HG03469 (cell line): ENCODE data around the gene TMEM178A.
"Not testable (repeated sequence)": the region's sequence is repeated elsewhere in the genome, so short reads cannot be mapped to it uniquely, and the experiment has no call there.

Source experiments
- ATAC-seq: cut with Tn5 transposase; IDR thresholded peaks from one replicate; pipeline ENCODE4 v1.9.1; 2021; ENCODE audit warnings: mild to moderate bottlenecking, moderate library complexity, moderate number of reproducible peaks; ENCODE audit not compliant: unreplicated experiment

Gene TMEM178A

DNA sequence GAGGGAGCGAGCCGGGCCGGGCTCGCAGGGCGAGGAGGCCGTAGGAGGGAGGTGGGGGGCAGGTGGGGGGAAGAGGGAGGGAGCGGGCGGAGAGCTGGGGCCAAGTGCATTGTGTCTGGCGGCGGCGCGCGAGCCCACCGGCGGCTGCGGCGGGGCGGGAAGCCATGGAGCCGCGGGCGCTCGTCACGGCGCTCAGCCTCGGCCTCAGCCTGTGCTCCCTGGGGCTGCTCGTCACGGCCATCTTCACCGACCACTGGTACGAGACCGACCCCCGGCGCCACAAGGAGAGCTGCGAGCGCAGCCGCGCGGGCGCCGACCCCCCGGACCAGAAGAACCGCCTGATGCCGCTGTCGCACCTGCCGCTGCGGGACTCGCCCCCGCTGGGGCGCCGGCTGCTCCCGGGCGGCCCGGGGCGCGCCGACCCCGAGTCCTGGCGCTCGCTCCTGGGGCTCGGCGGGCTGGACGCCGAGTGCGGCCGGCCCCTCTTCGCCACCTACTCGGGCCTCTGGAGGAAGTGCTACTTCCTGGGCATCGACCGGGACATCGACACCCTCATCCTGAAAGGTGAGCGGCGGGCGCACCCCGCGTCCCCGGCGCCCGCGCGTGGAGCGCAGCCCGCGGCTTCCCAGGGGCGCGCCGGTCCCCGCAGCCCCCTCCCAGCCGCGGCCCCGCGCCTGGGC lies at the start of gene TMEM178A:
Gene TMEM178A (plus strand): TSS at position 107 of the 680 bp plus-strand sequence. CDS start 58 bp downstream, at position 165.
- no peak for ATAC-seq

DNA sequence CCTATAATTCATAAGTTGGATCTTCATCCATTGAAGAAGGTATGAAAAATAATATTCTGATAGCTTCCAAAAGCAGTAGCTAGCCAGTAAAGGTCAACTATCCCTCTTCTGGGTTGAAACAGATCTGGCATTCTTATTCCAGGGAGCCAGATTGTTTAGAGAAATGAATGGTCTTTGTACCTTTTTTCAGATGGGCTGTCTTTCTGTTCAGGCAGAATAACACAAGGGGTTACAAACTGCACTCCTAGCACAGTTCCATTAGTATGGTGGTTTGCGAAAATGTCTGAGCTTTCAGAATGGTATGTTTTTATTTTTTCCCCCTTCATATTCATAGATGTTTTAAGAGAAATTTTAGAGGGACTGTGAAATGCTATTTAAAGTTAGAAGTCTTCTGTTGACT lies 47.5 kb upstream of the TMEM178A start:
- ATAC-seq = no peak

DNA sequence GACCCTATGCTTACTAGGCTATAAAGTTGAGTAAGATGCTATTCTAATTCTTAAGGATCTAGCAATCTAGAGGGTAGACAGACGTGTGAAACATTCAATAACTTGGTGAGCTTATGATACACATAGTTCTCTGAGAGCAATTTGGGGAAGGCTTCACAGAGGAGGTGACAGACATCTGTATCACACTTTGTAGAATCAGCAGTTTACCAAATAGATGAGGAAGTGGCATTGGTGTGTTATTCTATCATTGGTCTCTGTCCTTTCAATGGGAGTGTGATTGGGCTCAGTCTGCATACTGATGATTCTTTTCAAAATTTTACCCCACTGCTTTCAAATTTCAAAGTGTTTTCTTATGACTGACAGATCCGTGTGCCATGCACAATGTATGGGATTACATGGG lies 47.0 kb upstream of the TMEM178A start:
- ATAC-seq = no peak

DNA sequence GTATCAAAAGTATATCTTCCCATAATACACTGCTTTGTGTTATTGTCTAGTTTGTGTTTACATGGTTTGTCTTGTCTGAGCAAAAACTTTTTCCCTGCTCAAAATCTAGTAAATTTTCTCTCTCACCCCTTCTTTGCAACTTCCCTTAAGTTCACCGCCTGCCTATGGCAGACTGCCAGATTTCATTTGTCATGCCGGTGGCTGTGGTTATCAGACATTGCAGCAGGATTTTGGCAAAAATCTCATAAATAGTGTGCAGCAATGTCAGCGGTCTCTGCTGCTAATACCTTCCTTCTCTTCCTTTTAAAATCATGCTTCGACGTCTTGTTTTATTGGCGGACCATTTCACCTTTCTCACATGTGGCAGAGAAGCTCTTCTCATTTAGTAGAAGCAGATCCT lies 45.6 kb upstream of the TMEM178A start:
- ATAC-seq = no peak

DNA sequence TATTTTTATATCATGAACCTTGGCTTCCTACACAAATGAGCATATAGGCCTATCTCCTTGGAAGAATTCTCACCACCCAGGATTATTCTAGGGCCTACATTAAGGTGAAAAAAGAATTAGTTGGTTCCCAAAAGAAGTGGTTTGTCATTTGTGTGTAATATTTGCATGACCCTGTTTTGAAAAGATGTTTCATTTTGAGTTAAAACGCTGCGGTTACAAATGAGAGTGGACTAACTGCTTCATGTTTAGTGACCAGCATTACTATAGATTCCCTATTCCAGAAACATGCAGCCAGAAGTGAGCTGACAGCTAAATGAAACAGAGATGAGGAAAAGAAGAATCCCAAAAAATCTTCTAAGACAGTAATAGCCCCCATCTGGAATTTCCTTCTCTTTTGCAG lies 44.1 kb upstream of the TMEM178A start:
- ATAC-seq = no peak

DNA sequence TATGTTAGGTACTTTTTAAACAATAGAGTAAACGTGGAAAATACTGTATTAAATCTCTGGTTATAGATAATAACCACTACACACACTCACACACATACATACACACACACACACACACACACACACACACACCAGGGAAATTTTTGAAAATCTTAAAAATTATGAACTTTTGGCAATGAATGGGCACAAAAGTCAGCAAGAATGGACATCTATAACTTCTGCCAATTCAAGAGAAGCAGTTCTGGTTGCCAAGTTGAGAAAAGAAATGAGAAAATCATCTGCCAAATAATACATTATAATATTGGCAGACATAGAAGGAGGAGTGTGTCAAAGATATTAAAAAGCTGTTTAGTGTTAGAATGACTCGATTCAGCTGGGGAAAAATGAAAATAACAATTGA lies 42.9 kb upstream of the TMEM178A start:
- no peak for ATAC-seq

DNA sequence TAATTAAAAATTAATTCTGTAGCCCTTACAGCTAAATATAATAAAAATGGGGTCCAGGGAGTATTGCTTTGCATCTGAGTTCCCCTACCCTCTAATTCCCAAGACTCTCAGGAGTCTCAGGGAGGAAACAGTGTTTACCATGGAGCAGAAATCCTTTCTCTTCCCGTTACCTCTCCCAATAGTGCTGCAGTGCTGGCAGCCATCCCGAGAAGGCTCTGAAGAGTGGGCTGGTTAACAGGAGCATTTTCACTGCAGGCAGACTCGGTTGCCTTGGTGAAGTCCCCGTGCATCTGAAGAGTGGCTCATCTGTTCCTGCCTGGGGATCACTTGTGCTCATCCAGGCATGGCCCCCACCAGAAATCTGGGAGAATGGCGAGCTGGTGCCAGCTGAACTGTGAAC lies 41.8 kb upstream of the TMEM178A start:
- ATAC-seq = no peak

DNA sequence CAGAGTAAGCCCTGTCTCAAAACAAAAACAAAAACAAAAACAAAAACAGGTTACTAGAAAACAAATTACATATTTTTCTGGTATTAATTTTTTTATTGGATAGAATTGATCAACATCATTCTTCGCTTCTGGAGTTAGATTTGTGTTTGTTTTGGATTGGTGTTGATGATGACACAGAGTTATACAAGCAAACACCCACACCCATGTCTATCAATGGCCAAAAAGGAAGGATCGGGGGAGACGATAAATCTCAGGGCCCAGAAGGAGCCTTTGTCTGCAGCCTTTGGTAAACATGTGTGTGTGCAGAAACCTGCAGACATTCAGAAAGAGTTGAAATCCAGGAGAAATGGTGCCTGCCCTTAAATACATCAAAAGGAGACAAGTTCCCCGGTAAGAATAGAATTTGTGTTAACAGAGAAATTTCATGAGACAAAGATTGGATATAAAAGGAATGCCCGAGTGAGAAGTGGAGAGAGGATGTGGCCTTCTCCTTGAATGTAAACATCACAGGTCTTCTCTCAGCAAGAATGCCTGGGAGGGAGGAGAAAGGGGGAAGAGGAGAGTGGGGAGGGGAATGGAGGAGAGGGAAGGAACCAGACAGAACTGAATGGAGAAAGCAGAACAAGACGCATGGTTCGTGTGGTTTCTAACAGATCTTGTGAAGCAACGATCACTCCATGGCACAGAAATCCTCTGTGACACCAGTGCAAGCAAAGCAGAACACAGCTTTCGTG lies 40.4 kb upstream of the TMEM178A start:
- ATAC-seq = no peak

DNA sequence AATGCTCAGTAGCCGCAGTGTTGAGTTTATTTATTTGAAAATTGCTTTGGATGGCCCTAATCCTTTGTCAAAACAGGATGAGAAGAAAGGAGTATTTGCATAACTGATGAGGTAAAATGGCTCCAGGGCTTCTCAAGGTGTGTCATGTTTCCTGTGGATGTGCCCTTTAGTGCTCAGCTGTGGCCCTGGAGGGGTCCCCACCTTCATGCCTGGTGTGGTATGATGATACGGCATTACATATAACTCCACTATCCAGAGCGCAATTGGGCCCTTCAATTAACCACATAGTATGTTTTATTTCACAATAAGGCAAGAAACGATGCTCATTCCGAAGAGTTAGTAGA lies 39.8 kb upstream of the TMEM178A start:
- no peak for ATAC-seq

DNA sequence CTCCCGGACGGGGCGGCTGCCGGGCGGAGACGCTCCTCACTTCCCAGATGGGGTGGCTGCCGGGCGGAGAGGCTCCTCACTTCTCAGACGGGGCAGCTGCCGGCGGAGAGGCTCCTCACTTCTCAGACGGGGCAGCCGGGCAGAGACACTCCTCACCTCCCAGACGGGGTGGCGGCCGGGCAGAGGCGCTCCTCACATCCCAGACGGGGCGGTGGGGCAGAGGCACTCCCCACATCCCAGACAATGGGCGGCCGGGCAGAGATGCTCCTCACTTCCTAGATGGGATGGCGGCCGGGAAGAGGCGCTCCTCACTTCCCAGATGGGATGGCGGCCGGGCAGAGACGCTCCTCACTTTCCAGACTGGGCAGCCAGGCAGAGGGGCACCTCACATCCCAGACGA lies 37.4 kb upstream of the TMEM178A start:
- not testable (repeated sequence) for ATAC-seq

DNA sequence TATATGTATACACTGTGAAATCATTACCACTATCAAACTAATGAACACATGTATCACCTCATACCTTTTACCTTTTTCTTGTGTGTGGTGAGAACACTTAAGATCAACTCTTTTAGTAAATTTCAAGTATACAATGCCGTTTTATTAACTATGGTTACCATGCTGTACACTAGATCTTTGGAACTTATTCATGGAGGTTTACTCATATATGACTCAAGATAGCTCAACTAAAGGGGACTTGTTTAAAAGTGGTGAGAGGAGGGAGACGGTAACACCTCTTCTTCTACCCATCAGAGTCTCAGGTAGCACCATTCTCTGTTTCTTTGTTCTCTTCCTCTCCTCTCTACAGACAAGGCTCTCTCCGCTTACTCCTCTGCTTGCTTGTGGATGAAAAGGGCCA lies 36.1 kb upstream of the TMEM178A start:
- no peak for ATAC-seq

DNA sequence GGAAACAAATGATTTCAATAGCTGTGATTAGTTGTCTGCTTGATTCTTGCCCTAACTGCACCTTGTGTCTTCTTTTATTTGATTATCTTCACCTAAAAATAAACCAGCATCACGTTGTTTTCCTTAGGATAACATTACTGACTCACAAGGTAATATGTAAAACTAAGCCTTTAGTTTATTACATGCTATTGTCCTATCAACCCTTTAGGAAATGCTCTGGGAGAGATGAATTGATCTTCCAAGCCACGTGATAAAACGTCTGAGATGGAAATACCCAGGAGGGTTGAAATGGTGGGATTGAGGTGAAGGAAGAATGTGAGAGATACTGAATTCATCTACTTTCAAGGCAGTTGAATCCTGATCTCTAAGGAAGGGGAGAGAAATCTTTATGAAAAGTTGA lies 34.5 kb upstream of the TMEM178A start:
- no peak for ATAC-seq

DNA sequence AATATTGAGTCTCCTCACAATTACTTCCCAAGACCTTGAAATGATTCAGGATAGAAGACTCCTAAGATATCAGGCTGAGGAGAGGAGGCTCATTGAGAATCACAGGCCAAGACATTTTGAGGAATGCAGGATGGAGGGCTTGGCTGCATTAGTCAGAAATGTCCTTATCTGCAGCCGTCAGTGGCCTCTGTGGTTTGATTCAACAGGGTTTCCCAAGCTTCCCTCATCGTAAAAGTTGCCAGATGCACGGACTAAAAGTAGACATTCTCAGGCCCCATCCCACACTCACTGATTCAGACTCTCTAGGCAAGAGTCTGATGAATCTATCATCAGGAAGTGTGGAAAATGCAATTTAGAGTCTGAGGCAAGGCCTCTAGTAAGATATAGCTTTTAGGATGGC lies 34.0 kb upstream of the TMEM178A start:
- ATAC-seq = no peak

DNA sequence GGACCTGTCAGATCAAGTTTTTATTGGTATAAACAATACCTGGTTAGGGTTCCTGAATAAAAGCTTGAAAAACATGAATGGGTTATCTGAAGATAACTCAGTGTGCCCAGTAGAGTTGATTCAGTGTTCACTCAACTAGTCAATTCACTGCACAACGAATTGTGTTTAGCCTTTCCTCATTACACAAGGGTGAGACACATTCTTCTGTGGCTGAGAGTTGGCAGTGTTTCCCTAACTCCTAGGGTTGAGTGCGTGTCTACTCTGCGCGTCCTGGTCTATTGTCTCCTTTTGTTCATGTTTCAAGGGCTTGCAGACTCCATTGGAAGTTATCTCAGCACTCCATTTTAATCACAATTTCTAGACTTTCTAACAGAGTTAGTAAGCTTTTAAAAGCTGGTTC lies 32.8 kb upstream of the TMEM178A start:
- no peak for ATAC-seq

DNA sequence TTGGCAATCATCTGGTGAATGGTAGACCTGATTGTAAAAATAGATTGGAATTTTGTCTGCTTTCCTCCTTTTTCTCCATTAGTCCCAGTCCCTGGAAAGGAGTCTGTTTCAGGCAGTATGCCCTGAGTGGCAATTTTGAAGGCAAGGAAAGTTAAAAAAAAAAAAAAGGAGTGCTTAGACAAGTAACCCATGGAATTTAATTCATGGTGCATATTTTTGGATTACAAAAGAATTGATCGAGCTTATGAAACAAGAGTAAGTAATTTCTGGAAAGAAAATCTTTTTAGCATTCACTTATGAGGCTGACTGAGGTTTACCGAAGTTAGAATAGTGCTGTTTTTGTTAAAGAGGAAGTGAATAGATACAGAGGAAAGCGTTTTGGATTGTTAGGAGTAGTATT lies 29.4 kb upstream of the TMEM178A start:
- no peak for ATAC-seq

DNA sequence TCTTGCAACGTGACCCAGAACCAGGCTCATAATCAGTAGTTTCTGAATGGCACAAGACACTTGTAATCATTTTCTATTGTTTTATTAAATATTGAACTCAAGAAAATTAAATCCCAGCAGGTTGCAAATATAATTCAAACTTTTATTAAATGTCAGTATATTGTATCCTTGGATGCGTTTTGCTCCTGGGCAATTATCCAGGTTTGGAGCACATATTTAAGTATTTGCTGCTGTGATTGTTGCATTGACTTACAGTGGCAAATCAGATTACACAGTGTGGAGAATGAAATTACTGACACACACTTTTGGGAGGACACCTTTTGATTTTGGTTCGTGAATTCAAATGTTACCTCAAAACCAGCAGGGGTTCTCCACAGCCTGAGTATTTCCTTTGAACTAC lies 27.1 kb upstream of the TMEM178A start:
- no peak for ATAC-seq

DNA sequence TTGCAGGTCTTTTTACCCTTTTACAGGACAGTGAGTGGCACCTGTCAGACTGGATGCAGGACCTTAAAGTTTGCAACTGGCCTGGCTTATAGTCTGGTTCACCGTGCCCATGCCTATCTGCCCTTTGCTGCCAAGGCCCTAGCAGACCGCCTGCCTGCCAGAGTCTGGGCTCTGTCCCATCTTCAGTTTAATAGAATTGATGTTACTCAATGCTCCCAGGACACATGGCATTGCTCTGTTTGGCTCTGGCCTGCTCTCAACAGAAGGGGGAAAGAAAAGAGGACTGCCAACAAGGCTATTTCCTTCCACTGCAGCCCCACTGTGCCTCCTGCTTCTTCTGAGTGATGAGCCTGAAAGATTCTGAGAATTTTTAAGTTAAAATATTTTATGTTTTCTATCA lies 25.6 kb upstream of the TMEM178A start:
- ATAC-seq = no peak

DNA sequence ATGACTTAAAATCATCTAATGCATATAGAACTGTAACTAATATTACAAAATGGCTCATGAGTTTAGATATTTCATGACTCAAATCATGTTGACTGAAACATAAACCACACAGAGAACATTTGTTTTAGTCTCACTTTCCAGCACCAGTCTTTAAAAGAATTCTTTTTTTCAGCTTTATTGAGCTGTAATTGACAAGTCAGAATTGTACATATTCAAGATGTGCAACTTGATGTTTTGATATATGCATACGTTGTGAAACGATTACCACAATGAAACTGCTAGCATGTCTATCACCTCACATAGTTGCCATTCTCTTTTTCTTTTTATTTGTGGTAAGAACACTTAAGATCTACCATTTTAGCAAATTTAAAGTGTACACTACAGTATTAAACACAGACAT lies 25.0 kb upstream of the TMEM178A start:
- no peak for ATAC-seq

DNA sequence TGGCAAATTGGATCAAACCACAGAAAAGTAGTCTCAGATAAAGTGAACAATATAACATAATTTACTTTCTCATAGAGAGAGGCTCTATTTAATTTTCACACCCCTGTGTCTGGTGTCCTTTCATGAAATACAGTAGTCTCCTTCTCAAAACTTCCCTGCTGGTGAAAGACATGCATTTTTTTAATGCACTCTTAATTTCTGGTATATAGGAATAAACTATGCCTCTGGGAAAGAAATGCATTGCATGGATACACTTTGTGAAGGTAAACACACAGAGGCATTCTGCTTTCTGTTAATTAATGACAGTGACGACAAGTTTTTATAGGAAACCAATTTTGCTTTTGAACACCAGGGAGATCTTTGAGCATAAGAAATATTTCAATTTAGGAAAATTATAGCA lies 24.1 kb upstream of the TMEM178A start:
- no peak for ATAC-seq

DNA sequence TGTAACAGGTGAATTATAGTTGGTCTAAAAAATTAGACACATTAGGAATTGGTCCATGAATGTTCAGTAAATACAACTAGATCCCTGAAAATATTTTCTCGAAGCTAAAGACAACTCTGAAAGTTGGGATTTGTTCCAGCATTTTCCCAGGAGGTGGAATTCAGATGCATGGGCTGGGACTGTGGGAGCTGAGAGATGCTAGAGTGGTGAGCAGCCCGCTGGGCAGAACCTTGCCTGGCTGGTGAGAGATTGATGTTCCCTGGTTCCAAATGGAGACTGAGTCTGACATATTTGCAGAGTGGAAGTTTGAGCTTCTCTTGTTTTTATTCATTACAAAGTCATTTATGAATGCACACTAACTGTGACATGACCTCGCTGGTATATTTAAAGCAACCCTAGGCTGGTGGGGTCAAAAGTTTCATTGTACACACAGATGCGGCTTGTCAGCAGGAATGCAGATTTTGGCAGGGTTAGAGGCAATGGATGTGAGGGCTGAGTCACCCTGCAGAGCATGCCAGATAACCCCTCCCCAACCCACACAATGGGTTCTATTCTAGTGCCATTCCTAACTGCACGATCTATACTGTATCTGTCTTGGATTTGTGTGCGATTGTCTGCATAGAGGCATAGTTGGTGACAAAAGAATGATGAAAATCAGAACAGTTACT lies 23.5 kb upstream of the TMEM178A start:
- no peak for ATAC-seq

DNA sequence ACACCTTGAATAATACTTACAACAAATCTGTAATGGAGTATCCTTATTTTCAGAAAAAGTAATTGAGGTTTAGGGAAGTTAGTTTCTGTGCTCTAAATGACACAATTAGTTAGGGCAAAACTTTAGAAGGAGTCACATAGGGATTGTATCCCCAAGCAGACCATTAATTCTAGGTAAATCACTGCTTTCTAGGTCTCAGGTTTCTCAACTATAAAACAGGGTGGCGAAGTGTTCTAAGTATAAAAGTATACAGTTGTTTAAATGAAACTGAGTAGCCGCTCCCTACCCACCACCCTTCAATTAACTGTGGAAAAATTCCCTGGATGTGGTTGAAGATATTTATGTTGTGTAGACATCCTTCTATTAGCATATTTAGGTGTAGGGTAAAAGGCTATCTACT lies 19.9 kb upstream of the TMEM178A start:
- ATAC-seq = no peak

DNA sequence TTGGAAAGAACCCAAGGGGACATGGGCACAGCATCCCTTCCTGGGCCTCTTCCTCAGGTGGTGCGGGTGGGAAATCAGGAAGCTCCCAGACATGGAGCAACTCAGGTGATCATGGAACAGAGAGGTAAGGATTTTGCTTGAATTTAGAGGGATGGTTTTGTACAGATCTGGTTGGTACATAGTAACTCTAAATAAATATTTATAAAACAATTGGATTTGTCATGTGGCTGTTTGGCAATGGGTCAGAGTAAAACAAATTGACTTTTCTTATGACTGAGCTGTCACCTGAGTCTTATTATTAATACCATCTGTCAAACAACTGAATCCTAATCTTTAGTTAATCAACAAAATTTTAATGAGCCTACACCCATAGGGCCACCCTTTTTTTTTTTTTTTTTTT lies 19.4 kb upstream of the TMEM178A start:
- no peak for ATAC-seq
